Measurements from ENCODE around the gene IVNS1ABP. TPM values are rescaled to one million over a fixed set of nuclear protein-coding genes. Genes with fewer than 3 reads are reported as not detected.

Gene IVNS1ABP
- total RNA-seq, 4 donors from 2014 or later: 18.3 to 38.1 (median 32.3) TPM

DNA sequence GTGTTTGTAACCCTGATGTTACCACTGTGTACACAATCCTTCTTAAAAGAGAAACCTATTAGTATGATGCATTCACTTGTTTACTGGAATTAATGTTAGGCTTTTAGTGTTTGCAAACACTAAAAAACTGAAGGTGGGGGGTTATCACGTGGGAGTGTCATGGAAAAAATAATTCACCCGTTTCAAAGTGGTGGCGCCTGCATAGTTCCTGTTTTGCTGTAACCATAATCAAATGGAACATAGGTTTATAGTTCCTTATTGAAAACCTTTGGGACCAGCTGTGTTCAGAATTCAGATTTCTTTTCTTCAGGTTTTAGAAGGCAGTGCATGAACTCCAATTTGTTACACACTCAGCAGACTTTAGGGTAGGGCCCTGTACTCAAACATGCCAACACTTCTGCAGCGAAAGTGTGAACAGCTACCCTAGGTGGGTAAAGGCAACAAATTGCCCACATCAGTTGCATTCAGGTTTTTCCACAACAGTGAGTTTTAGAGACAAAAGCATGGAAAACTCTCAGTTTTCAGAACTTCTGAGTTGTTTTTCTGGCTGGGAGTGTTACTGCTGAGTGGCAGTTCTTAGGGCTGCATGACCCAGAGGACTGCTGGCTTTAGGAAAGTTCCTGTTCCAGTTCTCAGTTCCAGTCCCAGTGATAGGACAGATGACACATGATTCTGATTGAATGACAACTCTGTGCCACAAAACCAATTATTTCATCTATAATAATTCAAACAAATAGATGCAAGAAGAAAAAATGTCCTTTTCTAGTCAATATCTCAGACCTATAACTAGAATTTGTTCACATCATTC lies 29.1 kb upstream of the IVNS1ABP start:
- Histone ChIP-seq H3K27me3 (no peaks in the 10 kb centered on the region), H3K4me1 (no peaks in the 10 kb centered on the region), H3K4me3 (no peak overlapping the region), H3K9me3 (no peaks in the 10 kb centered on the region), H3K36me3 (no peaks in the 10 kb centered on the region), H3K27ac (no peak overlapping the region)
- TF ChIP-seq POLR2A (IDR thresholded peaks at IDR 0.05): no peak
- TF ChIP-seq, protein P1, sequence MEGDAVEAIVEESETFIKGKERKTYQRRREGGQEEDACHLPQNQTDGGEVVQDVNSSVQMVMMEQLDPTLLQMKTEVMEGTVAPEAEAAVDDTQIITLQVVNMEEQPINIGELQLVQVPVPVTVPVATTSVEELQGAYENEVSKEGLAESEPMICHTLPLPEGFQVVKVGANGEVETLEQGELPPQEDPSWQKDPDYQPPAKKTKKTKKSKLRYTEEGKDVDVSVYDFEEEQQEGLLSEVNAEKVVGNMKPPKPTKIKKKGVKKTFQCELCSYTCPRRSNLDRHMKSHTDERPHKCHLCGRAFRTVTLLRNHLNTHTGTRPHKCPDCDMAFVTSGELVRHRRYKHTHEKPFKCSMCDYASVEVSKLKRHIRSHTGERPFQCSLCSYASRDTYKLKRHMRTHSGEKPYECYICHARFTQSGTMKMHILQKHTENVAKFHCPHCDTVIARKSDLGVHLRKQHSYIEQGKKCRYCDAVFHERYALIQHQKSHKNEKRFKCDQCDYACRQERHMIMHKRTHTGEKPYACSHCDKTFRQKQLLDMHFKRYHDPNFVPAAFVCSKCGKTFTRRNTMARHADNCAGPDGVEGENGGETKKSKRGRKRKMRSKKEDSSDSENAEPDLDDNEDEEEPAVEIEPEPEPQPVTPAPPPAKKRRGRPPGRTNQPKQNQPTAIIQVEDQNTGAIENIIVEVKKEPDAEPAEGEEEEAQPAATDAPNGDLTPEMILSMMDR (IDR thresholded peaks at IDR 0.05 in 4 of 5, conservative IDR thresholded peaks at IDR 0.05 in 1 of 5): no peak
- no peak for ATAC-seq
- intact Hi-C loops (cut with DNase I; ENCODE audit: low total_unique reads) (no loop called here), in situ Hi-C loops (cut with MboI; ENCODE audit: low sequenced_read_pairs in 4 of 4) (no loop called here)
- DNase-seq: peak in 1 of 2 donors; percentile 4

DNA sequence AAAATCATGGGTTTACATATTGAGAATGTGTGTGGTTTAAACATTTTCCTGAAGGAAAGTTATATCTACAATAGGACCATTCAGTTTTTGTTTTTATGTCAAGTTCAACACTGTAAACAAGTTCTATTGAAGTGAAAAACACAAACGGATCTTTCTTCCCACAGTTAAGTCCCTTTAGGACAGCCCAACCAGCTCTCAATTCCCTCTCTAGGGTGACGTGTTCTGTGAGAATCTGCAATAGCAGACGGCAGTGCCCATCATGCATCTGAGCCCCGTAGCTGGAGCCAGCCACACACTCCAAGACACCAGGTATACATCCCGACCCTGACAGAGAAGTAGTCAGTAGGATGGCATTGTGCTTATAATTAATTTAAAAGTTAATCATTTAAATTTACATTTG lies 26.3 kb upstream of the IVNS1ABP start:
- H3K27me3 ChIP-seq: no peaks in the 10 kb centered on the region
- no peaks in the 10 kb centered on the region for H3K4me1 ChIP-seq
- TF ChIP-seq, protein P1 (IDR thresholded peaks at IDR 0.05 in 4 of 5, conservative IDR thresholded peaks at IDR 0.05 in 1 of 5): no peak
- TF ChIP-seq POLR2A (IDR thresholded peaks at IDR 0.05): no peak
- no peak for ATAC-seq
- intact Hi-C loops (cut with DNase I; ENCODE audit: low total_unique reads): no loop called here
- in situ Hi-C loops (cut with MboI; ENCODE audit: low sequenced_read_pairs in 4 of 4): no loop called here
- no peak for DNase-seq
- H3K9me3 ChIP-seq: no peaks in the 10 kb centered on the region
- no peaks in the 10 kb centered on the region for H3K36me3 ChIP-seq
- H3K27ac ChIP-seq: no peak overlapping the region
- H3K4me3 ChIP-seq: no peak overlapping the region

DNA sequence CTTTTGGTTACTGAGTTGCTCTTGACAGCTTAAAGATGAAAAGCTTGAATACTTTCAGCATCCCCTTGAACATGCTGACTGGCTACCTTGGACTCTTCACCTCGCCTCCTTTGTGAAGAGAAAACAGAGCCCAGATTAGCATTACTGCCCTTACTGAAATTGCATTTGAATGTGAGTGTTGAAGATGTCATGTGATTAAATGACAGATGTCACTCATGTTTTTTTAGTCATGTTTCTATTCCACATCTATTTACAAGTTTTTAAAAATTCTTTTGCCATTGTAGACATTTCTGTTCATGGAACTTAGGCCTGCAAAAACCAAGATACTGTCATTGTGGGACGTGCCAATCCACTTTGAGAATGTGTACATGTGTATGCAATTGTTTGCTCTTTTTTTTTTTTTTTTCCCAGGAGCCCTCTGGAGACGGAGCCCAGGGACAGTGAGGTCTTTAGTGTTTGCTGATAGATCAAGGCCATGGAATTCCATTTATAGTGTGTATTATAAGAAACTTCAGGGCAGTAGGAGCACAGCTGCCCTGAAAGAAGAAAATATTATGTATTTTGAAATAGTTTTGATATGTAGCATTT lies 25.7 kb upstream of the IVNS1ABP start:
- ATAC-seq: no peak
- H3K27ac ChIP-seq: no peak overlapping the region

DNA sequence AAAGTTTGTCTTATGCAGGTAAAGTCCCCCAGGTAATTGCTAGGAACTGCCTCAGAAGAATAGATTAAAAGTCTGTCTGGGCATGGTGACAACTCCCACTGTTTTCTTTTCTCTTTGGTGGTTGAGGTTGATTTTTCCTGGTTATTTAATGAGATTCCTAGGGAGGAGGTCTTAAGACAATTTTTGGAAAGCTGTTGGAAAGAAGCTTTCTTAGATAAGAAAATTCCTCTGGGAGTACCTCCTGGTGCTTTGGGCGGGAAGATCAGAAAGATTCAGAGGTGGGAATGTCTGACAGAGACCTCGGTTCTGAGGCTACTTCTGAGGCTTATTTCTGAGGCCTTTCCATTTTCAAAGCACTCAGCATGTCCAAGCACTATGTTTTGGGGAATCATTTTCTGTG lies 25.0 kb upstream of the IVNS1ABP start:
- Histone ChIP-seq H3K36me3 (no peaks in the 10 kb centered on the region), H3K27ac (no peak overlapping the region), H3K4me1 (no peaks in the 10 kb centered on the region), H3K27me3 (no peaks in the 10 kb centered on the region), H3K9me3 (no peaks in the 10 kb centered on the region), H3K4me3 (no peak overlapping the region)
- TF ChIP-seq POLR2A (IDR thresholded peaks at IDR 0.05): no peak
- TF ChIP-seq, protein P1 (IDR thresholded peaks at IDR 0.05 in 4 of 5, conservative IDR thresholded peaks at IDR 0.05 in 1 of 5): no peak
- DNase-seq: no peak
- no peak for ATAC-seq
- in situ Hi-C loops (cut with MboI; ENCODE audit: low sequenced_read_pairs in 4 of 4): no loop called here
- intact Hi-C loops (cut with DNase I; ENCODE audit: low total_unique reads): no loop called here

More for the DNA sequence above, 25.7 kb upstream of the IVNS1ABP start:
- Histone ChIP-seq H3K27me3 (no peaks in the 10 kb centered on the region), H3K36me3 (no peaks in the 10 kb centered on the region), H3K4me3 (no peak overlapping the region), H3K4me1 (no peaks in the 10 kb centered on the region), H3K9me3 (no peaks in the 10 kb centered on the region)
- intact Hi-C loops (cut with DNase I; ENCODE audit: low total_unique reads): no loop called here
- in situ Hi-C loops (cut with MboI; ENCODE audit: low sequenced_read_pairs in 4 of 4): no loop called here
- no peak for TF ChIP-seq POLR2A (IDR thresholded peaks at IDR 0.05)
- TF ChIP-seq, protein P1 (IDR thresholded peaks at IDR 0.05 in 4 of 5, conservative IDR thresholded peaks at IDR 0.05 in 1 of 5): no peak
- no peak for DNase-seq
